ENCODE results near the gene CLIC4. TPM values are rescaled to one million over a fixed set of nuclear protein-coding genes. Genes with fewer than 3 reads are reported as not detected.

Gene CLIC4
- total RNA-seq, 1 experiment from 2014 or later = 230 TPM

DNA sequence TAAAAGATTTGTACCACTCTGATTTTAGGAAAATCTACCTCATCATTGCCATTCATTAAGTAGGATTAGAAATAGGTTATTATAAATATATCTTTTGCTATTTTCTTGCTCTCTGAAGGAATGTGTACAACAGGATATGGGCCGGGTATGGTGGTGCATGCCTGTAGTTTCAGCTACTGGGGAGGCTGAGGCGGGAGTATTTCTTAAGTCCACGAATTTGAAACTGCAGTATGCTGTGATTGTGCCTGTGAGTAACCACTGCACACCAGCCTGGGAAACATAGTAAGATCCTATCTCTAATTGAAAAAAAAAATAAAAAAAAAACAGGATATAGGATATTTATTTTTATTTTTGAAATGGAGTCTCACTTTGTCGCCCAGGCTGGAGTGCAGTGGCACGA, 50.0 kb downstream of the CLIC4 start:
- WGBS (ENCODE audit: extremely low coverage, insufficient read length, low lambda C conversion rate) = no CpG with 5 or more reads among the region's 5 CpGs
- H3K23me2 ChIP-seq (ENCODE audit: insufficient read length, low read depth, low read length, poor library complexity, severe bottlenecking) = no peaks in the 10 kb centered on the region
- peaks cover 12 to 13% of the 10 kb centered on the region in 2 experiments for H3K9me3 Mint-ChIP-seq

More for the DNA sequence above, 50.0 kb downstream of the CLIC4 start:
- no peaks in the 10 kb centered on the region for H3K27me3 Mint-ChIP-seq (ENCODE audit: low read depth)
- Histone ChIP-seq H2BK15ac (ENCODE audit: low read depth, low read length) (no peak overlapping the region), H3K14ac (ENCODE audit: insufficient read depth, low read length) (no peak overlapping the region), H3K27ac (ENCODE audit: insufficient read length, low read depth, low read length) (no peak overlapping the region), H3K27me3 (ENCODE audit: insufficient read depth, low read length) (no peaks in the 10 kb centered on the region), H4K8ac (replicated peaks; ENCODE audit: insufficient read length, low read depth, low read length) (no peak overlapping the region), H2AFZ (ENCODE audit: low read length) (no peak overlapping the region), H3K79me2 (ENCODE audit: insufficient read depth, low read length) (peaks cover 15% of the 10 kb centered on the region; the same call in 1 of the 2 replicates), H2AK5ac (ENCODE audit: insufficient read length, low read length) (no peak overlapping the region), H2BK20ac (ENCODE audit: low read depth, low read length, poor library complexity, severe bottlenecking) (no peak overlapping the region), H3K9ac (ENCODE audit: extremely low read depth, insufficient read length, low read length) (no peak overlapping the region), H3K9me3 (ENCODE audit: control insufficient read depth, low read depth, low read length) (peaks cover 14% of the 10 kb centered on the region), H2BK5ac (ENCODE audit: insufficient read length, low read length) (no peak overlapping the region), H2BK12ac (ENCODE audit: insufficient read length, low read depth, low read length) (no peak overlapping the region), H3K23ac (ENCODE audit: insufficient read length, low read depth, low read length) (no peak overlapping the region), H3K4me1 (ENCODE audit: insufficient read depth, low read length) (no peaks in the 10 kb centered on the region), H3K4ac (ENCODE audit: low read depth, low read length) (no peak overlapping the region), H4K5ac (ENCODE audit: insufficient read length, low read depth, low read length) (no peak overlapping the region), H2BK120ac (ENCODE audit: low read depth, low read length, poor library complexity, severe bottlenecking) (no peak overlapping the region), H3K79me1 (ENCODE audit: insufficient read depth, low read depth, low read length, poor library complexity, severe bottlenecking) (peaks cover 12% of the 10 kb centered on the region), H3K4me2 (ENCODE audit: insufficient read depth, insufficient read length, low read length) (no peak overlapping the region), H3K18ac (ENCODE audit: insufficient read length, low read depth, low read length) (no peak overlapping the region), H4K91ac (ENCODE audit: insufficient read length, low read depth, low read length) (no peak overlapping the region), H3K56ac (ENCODE audit: insufficient read length, low read depth, low read length) (no peak overlapping the region), H4K20me1 (ENCODE audit: control insufficient read depth, insufficient read depth, insufficient read length) (no peaks in the 10 kb centered on the region), H3T11ph (ENCODE audit: low read length) (no peak overlapping the region)
- H3K36me3 Mint-ChIP-seq (ENCODE audit: insufficient read depth in 1 of 3, low read depth in 3 of 3) = peaks cover 24 to 27% (median 26%) of the 10 kb centered on the region in 3 experiments
- H3K4me3 Mint-ChIP-seq = no peak overlapping the region; a peak in 1 of 5 replicates
- H3K27ac Mint-ChIP-seq = no peak overlapping the region
- TF ChIP-seq, protein P1, sequence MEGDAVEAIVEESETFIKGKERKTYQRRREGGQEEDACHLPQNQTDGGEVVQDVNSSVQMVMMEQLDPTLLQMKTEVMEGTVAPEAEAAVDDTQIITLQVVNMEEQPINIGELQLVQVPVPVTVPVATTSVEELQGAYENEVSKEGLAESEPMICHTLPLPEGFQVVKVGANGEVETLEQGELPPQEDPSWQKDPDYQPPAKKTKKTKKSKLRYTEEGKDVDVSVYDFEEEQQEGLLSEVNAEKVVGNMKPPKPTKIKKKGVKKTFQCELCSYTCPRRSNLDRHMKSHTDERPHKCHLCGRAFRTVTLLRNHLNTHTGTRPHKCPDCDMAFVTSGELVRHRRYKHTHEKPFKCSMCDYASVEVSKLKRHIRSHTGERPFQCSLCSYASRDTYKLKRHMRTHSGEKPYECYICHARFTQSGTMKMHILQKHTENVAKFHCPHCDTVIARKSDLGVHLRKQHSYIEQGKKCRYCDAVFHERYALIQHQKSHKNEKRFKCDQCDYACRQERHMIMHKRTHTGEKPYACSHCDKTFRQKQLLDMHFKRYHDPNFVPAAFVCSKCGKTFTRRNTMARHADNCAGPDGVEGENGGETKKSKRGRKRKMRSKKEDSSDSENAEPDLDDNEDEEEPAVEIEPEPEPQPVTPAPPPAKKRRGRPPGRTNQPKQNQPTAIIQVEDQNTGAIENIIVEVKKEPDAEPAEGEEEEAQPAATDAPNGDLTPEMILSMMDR (conservative IDR thresholded peaks at IDR 0.05) = no peak
- peaks cover 6 to 12% of the 10 kb centered on the region in 2 experiments; a peak in 3 of 4 replicates for H3K4me1 Mint-ChIP-seq
- DNase-seq = no peak

Data from H9 (cell line).